Activated naive CD8-positive, alpha-beta T cell treated with anti-CD3 and anti-CD28 coated beads, Interleukin-2, amount 50 U/mL, for 24 hours (primary cell): ENCODE results near the gene TXNL4A.
"Not testable (repeated sequence)": the region's sequence is repeated elsewhere in the genome, so short reads cannot be mapped to it uniquely, and the experiment has no call there.

Experiments
- ATAC-seq: fragments of 150-1000 bp; cut with Tn5 transposase; one replicate; pipeline ENCODE4 v1.10.0; 2021
- DNase-seq: peaks from one replicate; pipeline ENCODE4 v3.0.0; 2021
- H3K27ac Mint-ChIP-seq: one replicate; pipeline ENCODE4 v1.8.0; 2021; ENCODE audit warnings: mild to moderate bottlenecking, mixed read lengths
- H3K27me3 Mint-ChIP-seq: one replicate; pipeline ENCODE4 v1.8.0; 2021; ENCODE audit warnings: mixed read lengths
- H3K36me3 Mint-ChIP-seq: one replicate; pipeline ENCODE4 v1.8.0; 2021; ENCODE audit warnings: low read depth, mixed read lengths
- H3K4me1 Mint-ChIP-seq: one replicate; pipeline ENCODE4 v1.8.0; 2021; ENCODE audit warnings: mixed read lengths
- H3K4me3 Mint-ChIP-seq: one replicate; pipeline ENCODE4 v1.8.0; 2021; ENCODE audit warnings: mild to moderate bottlenecking, moderate library complexity, mixed read lengths
- H3K9me3 Mint-ChIP-seq: one replicate; pipeline ENCODE4 v1.8.0; 2021; ENCODE audit warnings: mixed read lengths

TXNL4A gene, protein sequence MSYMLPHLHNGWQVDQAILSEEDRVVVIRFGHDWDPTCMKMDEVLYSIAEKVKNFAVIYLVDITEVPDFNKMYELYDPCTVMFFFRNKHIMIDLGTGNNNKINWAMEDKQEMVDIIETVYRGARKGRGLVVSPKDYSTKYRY

GRCh38 chr18:79988451-79989194 is at the start of gene TXNL4A:
Gene TXNL4A (minus strand): TSS chr18:79988563. CDS start chr18:79988392, 171 bp downstream.
- Mint-ChIP-seq H3K4me3 (peak within 1 kb of the TSS; percentile 89), H3K9me3 (no peaks in the 10 kb centered on the region), H3K36me3 (peaks cover 30% of the 10 kb centered on the region), H3K27ac (peak within 1 kb of the TSS; percentile 94), H3K27me3 (no peaks in the 10 kb centered on the region), H3K4me1 (peaks cover 36% of the 10 kb centered on the region)
- DNase-seq (peak; percentile 87), ATAC-seq (peak; percentile 98)

- no peak overlapping the region for H3K27ac Mint-ChIP-seq
- H3K36me3 Mint-ChIP-seq, result peaks cover 30% of the 10 kb centered on the region
- ATAC-seq (no peak), DNase-seq (no peak)
- H3K27me3 Mint-ChIP-seq, result no peaks in the 10 kb centered on the region
- no peak overlapping the region for H3K4me3 Mint-ChIP-seq
- peaks cover 30% of the 10 kb centered on the region for H3K4me1 Mint-ChIP-seq
- H3K9me3 Mint-ChIP-seq, result peaks cover 5% of the 10 kb centered on the region
Observed at GRCh38 chr18:80037300-80037699, 48.9 kb upstream of the TXNL4A start.

GRCh38 chr18:80035997-80036396 is 47.6 kb upstream of the TXNL4A start:
- no peaks in the 10 kb centered on the region for H3K27me3 Mint-ChIP-seq
- H3K36me3 Mint-ChIP-seq, result peaks cover 28% of the 10 kb centered on the region
- H3K27ac Mint-ChIP-seq, result peak overlapping the region; percentile 11
- peak overlapping the region; percentile 89 for H3K4me3 Mint-ChIP-seq
- ATAC-seq (no peak), DNase-seq (no peak)
- peaks cover 5% of the 10 kb centered on the region for H3K9me3 Mint-ChIP-seq
- H3K4me1 Mint-ChIP-seq, result peaks cover 26% of the 10 kb centered on the region

DNA sequence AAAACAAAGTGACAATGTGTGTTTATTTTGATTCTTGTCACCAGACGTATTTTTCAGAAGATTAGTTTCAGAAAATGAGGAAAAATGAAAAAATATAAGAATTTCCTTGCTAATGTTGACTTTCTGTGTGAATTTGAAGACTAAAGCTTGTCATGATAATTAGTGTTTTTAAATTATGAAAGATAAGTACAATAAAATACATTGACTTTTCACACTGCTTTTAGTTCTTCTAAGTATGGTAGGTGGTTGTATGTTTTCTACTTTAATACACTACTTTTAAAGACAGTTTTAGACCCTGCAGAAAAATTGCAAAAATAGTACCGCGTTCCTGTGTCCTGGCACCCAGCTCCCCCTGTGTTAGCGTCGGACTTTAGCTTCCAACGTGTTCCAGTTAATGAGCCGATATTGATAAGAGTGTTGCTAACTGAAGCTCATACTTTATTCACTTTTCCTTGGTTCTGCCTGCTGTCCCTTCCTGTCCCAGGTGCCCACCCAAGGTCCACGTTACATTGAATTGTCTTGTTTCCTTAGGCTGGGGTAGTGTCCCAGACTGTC is 46.6 kb upstream of the TXNL4A start:
- Mint-ChIP-seq H3K4me1 (peaks cover 26% of the 10 kb centered on the region), H3K9me3 (peaks cover 5% of the 10 kb centered on the region)

GRCh38 chr18:80034068-80034851 is 45.9 kb upstream of the TXNL4A start, which contains the start of gene RBFA:
Gene RBFA (plus strand): TSS chr18:80034434. CDS start chr18:80034496, 62 bp downstream.
- Mint-ChIP-seq H3K36me3 (peaks cover 19% of the 10 kb centered on the region), H3K27me3 (no peaks in the 10 kb centered on the region), H3K4me1 (peaks cover 26% of the 10 kb centered on the region), H3K27ac (peak within 1 kb of the TSS; percentile 88), H3K4me3 (peak within 1 kb of the TSS; percentile 89), H3K9me3 (peaks cover 5% of the 10 kb centered on the region)
- DNase-seq (peak; percentile 100), ATAC-seq (peak; percentile 86)

More for the DNA sequence above, 46.6 kb upstream of the TXNL4A start:
- no peaks in the 10 kb centered on the region for H3K27me3 Mint-ChIP-seq
- peak overlapping the region; percentile 88 for H3K27ac Mint-ChIP-seq
- H3K36me3 Mint-ChIP-seq, result peaks cover 22% of the 10 kb centered on the region
- H3K4me3 Mint-ChIP-seq, result peak overlapping the region; percentile 89
- no peak for DNase-seq
- ATAC-seq, result no peak

- H3K9me3 Mint-ChIP-seq, result peaks cover 5% of the 10 kb centered on the region
- H3K27me3 Mint-ChIP-seq, result no peaks in the 10 kb centered on the region
- H3K4me3 Mint-ChIP-seq, result peak overlapping the region; percentile 89
- ATAC-seq, result peak; percentile 58
- peaks cover 26% of the 10 kb centered on the region for H3K4me1 Mint-ChIP-seq
- peaks cover 14% of the 10 kb centered on the region for H3K36me3 Mint-ChIP-seq
- H3K27ac Mint-ChIP-seq, result peak overlapping the region; percentile 88
- no peak for DNase-seq
Observed at GRCh38 chr18:80033181-80034067, 45.1 kb upstream of the TXNL4A start.

DNA sequence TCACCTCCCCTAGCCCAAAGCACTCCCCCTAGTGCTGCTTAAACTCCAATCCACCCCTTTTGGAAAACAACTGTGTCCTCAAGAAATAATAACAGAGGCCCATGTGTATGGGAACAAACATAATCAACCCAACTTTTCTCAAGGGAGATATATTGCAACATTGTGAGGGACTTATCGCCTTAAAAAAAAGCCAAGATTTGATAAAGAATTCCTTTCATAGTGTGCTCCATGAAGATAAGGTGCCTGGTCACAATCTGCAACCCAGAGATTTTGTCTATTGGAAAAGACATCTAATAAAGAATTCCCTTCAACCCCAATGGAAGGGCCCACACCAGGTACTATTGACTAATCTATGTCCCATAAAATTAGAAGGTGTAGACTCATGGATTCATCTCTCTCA is 41.3 kb upstream of the TXNL4A start:
- no peak for DNase-seq

DNA sequence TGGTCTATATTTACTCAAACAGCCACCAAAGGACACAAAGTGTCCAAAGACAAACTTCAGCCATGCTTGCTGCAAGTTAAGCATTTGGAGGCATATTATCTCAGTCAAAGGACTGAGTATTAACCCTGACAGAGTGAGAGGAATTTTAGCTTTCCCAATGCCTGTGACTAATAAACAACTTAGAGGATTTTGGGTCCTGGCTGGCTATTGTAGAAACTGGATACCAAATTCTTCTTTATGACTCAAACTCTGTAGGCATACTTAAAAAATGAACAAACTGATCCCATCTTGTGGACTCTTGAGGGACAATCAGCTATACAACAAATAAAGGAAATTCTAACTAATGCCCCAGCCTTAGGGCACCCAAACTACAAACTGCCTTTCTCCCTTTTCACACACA is 39.4 kb upstream of the TXNL4A start:
- not testable (repeated sequence) for H3K4me1 Mint-ChIP-seq, H3K4me3 Mint-ChIP-seq, H3K27me3 Mint-ChIP-seq, H3K27ac Mint-ChIP-seq, ATAC-seq, DNase-seq
- Mint-ChIP-seq H3K36me3 (peaks cover 40% of the 10 kb centered on the region), H3K9me3 (peaks cover 40% of the 10 kb centered on the region)

More for the DNA sequence above, 41.3 kb upstream of the TXNL4A start:
- Mint-ChIP-seq H3K9me3 (peaks cover 28% of the 10 kb centered on the region), H3K27ac (no peak overlapping the region), H3K36me3 (peaks cover 27% of the 10 kb centered on the region), H3K4me3 (no peak overlapping the region), H3K27me3 (no peaks in the 10 kb centered on the region), H3K4me1 (peaks cover 11% of the 10 kb centered on the region)
- no peak for ATAC-seq

- peaks cover 53% of the 10 kb centered on the region for H3K9me3 Mint-ChIP-seq
Observed at GRCh38 chr18:80026363-80026762, 38.0 kb upstream of the TXNL4A start.

DNA sequence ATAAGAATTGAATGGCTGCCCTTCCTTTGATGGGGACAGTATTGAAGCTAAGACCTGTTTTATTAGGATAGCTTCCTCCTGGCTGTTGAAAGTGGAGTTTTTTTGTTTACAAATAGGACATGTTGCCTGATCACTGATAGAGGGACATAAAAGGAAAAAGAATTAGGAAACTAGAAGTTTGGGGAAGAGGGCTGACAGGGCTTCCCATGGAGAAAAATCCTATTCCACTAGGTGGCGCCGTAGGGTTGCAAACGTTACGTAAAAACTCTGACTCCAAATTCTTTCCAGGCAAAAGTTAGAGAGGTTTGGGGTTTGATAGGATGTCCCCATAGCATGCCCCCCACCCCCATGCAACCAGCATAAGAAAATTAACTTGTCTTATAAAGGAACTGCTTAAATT is 34.8 kb upstream of the TXNL4A start:
- DNase-seq (peak; percentile 37), ATAC-seq (no peak)
- Mint-ChIP-seq H3K36me3 (peaks cover 50% of the 10 kb centered on the region), H3K4me3 (no peak overlapping the region), H3K4me1 (no peaks in the 10 kb centered on the region), H3K27me3 (no peaks in the 10 kb centered on the region), H3K27ac (no peak overlapping the region), H3K9me3 (peaks cover 66% of the 10 kb centered on the region)

More at GRCh38 chr18:80026363-80026762, 38.0 kb upstream of the TXNL4A start:
- DNase-seq (no peak), ATAC-seq (no peak)
- Mint-ChIP-seq H3K27me3 (no peaks in the 10 kb centered on the region), H3K4me3 (no peak overlapping the region), H3K27ac (no peak overlapping the region), H3K36me3 (peaks cover 45% of the 10 kb centered on the region), H3K4me1 (no peaks in the 10 kb centered on the region)

DNA sequence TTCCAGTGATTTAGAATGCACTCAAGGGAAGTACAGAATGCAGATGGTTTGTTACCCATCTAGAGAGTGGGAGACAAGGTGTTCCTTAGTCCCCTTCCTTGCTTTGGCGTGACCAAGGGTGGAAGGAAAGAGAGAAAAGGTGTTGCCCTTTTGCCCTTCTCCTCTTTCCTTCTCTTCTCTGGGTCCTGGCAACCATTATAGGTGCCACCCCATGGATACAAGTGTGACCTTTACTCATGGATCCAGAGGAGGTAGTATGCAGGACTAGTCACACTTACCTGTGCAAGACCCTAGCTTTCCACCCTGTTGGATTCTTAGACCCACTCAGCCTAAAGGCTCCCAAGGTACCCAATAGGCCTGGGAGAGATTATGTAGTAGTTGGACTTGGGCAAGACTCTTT is 34.2 kb upstream of the TXNL4A start:
- Mint-ChIP-seq H3K27ac (no peak overlapping the region), H3K4me3 (no peak overlapping the region), H3K4me1 (no peaks in the 10 kb centered on the region), H3K27me3 (no peaks in the 10 kb centered on the region), H3K9me3 (peaks cover 69% of the 10 kb centered on the region), H3K36me3 (peaks cover 54% of the 10 kb centered on the region)
- no peak for ATAC-seq
- no peak for DNase-seq

DNA sequence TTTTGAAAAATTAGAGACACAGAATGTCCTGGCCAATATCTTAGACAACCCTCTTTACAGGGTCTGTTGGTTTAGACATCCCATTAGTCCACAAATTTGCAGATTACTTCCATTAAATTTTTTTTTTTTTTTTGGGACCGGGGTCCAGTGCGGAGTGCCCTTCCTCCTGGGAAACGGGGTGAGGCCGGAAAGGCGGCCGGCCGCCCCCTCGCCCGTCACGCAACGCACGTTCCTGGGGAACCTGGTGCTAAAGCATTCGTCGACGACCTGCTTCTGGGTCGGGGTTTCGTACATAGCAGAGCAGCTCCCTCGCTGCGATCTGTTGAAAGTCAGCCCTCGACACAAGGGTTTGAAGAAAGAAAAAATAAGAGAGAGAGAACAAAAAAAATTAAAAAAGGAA is 24.4 kb upstream of the TXNL4A start:
- DNase-seq (no peak), ATAC-seq (no peak)
- Mint-ChIP-seq H3K27me3 (no peaks in the 10 kb centered on the region), H3K9me3 (peaks cover 34% of the 10 kb centered on the region), H3K4me3 (no peak overlapping the region), H3K27ac (no peak overlapping the region), H3K4me1 (no peaks in the 10 kb centered on the region), H3K36me3 (peaks cover 11% of the 10 kb centered on the region)

DNA sequence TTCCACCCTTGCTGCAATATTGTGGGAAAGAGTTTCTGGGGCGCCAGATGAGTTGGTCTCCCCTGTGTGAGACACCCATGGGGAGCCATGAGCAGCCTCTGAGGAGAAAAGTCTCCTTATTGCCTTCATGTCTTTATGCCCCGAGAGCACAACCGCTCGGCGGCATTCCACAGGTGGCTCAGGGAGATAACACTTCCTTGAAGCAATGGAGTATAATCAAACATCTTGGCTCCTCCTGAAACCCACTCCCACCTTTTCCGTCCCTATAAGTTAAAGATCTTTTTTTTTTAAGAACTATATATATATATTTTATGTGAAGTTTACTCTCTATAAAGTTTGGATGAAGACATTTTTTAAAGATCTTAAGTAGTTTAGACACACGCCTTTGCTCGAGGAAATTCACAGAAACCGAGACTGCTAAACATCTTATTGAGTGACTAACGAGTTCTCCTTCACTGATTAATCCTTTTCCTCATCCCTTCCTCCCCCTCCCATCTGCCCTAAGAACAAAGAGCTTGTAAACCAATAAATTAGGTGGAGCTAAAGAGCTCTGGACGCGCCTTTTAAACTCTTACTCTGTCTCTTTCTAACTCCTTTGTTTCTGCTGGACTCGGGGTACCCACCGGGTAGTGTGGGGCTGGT is 23.3 kb upstream of the TXNL4A start:
- ATAC-seq, H3K27me3 Mint-ChIP-seq, DNase-seq, H3K27ac Mint-ChIP-seq, H3K4me1 Mint-ChIP-seq, H3K4me3 Mint-ChIP-seq: not testable (repeated sequence)
- peaks cover 11% of the 10 kb centered on the region for H3K36me3 Mint-ChIP-seq
- H3K9me3 Mint-ChIP-seq, result peaks cover 34% of the 10 kb centered on the region
